PC-9 (cell line): ENCODE data around the gene ZNF469.

Experiments used
- EZH2 ChIP-seq: fragments of 200-600 bp; sonication (generic); IDR thresholded peaks from 2 replicates; pipeline ENCODE4 v1.8.0; 2017; ENCODE audit warnings: antibody characterized with exemption, low read depth
- TF ChIP-seq, protein P1 (sequence below): fragments of 200-600 bp; sonication (generic); conservative IDR thresholded peaks from 2 replicates; pipeline ENCODE4 v1.6.1; 2017; ENCODE audit warnings: mixed run types, antibody characterized with exemption, mild to moderate bottlenecking, moderate library complexity

DNA sequence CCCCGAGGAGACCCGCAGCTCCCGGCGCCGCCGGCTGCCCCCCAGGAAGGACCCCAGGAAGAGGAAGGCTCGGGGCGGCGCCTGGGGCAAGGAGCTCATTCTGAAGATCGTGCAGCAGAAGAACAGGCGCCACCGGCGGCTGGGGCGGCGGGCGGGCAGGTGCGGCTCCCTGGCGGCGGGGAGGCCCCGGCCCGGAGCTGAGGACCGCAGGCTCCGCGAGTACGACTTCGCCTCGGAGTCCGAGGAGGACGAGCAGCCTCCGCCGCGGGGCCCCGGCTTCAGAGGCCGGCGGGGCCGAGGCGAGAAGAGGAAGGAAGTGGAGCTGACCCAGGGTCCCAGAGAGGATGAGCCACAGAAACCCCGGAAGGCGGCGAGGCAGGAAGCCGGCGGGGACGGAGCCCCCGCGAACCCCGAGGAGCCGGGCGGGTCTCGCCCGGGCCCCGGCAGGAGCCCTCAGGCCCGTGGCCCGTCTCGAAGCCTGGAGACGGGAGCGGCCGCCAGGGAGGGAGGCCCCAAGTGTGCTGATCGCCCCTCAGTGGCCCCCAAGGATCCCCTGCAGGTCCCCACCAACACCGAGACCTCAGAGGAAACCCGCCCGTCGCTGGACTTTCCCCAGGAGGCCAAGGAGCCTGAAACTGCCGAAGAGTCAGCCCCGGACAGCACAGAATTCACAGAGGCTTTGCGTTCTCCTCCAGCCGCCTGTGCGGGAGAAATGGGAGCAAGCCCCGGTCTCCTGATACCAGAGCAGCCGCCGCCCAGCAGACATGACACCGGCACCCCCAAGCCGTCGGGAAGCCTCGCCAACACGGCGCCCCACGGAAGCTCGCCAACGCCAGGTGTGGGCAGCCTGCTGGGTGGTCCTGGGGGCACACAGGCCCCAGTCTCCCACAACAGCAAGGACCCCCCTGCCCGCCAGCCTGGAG is 48.0 kb downstream of the ZNF469 start:
- TF ChIP-seq, protein P1, sequence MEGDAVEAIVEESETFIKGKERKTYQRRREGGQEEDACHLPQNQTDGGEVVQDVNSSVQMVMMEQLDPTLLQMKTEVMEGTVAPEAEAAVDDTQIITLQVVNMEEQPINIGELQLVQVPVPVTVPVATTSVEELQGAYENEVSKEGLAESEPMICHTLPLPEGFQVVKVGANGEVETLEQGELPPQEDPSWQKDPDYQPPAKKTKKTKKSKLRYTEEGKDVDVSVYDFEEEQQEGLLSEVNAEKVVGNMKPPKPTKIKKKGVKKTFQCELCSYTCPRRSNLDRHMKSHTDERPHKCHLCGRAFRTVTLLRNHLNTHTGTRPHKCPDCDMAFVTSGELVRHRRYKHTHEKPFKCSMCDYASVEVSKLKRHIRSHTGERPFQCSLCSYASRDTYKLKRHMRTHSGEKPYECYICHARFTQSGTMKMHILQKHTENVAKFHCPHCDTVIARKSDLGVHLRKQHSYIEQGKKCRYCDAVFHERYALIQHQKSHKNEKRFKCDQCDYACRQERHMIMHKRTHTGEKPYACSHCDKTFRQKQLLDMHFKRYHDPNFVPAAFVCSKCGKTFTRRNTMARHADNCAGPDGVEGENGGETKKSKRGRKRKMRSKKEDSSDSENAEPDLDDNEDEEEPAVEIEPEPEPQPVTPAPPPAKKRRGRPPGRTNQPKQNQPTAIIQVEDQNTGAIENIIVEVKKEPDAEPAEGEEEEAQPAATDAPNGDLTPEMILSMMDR, result no peak
- TF ChIP-seq EZH2, result no peak
